Glomerular endothelial cell (primary cell): ENCODE measurements around the gene TRIP13. TPM values are rescaled to one million over a fixed set of nuclear protein-coding genes. Genes with fewer than 3 reads are reported as not detected.
"Not testable (repeated sequence)": the region's sequence is repeated elsewhere in the genome, so short reads cannot be mapped to it uniquely, and the experiment has no call there.

Experiments used
- DNase-seq: peaks from one replicate; pipeline ENCODE4 v3.0.0-alpha.2; 2011; ENCODE audit warnings: low read depth, low spot score; ENCODE audit errors: extremely low read depth
- total RNA-seq: library from RNA; depleted of rRNA; stranded (reverse); fragments of >200 nt; gene quantifications from 2 replicates; pipeline ENCODE4 v1.2.3, GENCODE V29; 2015

Gene TRIP13
- total RNA-seq, 1 donor from 2014 or later: 15.8 TPM

- no peak for DNase-seq
Observed at GRCh38 chr5:871596-872298, 20.9 kb upstream of the TRIP13 start.

GRCh38 chr5:872301-872700 lies 20.4 kb upstream of the TRIP13 start:
- no peak for DNase-seq

GRCh38 chr5:873328-873727 lies 19.4 kb upstream of the TRIP13 start:
- no peak for DNase-seq

GRCh38 chr5:875931-876330 lies 16.8 kb upstream of the TRIP13 start:
- DNase-seq: no peak

- DNase-seq: no peak
Observed at GRCh38 chr5:876398-877365, 16.0 kb upstream of the TRIP13 start.

GRCh38 chr5:878125-878524 lies 14.6 kb upstream of the TRIP13 start:
- no peak for DNase-seq

GRCh38 chr5:878677-879076 lies 14.0 kb upstream of the TRIP13 start:
- not testable (repeated sequence) for DNase-seq

GRCh38 chr5:880816-881550 lies 11.7 kb upstream of the TRIP13 start:
- no peak for DNase-seq

- DNase-seq: no peak
Observed at GRCh38 chr5:881551-881935, 11.1 kb upstream of the TRIP13 start.

- DNase-seq: no peak
Observed at GRCh38 chr5:882253-883183, 10.2 kb upstream of the TRIP13 start.

- no peak for DNase-seq
Observed at GRCh38 chr5:883475-884181, 9.1 kb upstream of the TRIP13 start.

- DNase-seq: no peak
Observed at GRCh38 chr5:884345-885126, 8.1 kb upstream of the TRIP13 start.

GRCh38 chr5:885127-885442 lies 7.6 kb upstream of the TRIP13 start:
- DNase-seq: no peak

GRCh38 chr5:885529-885928 lies 7.2 kb upstream of the TRIP13 start:
- no peak for DNase-seq

- no peak for DNase-seq
Observed at GRCh38 chr5:886036-886435, 6.6 kb upstream of the TRIP13 start.

GRCh38 chr5:886716-887325 lies 5.9 kb upstream of the TRIP13 start:
- no peak for DNase-seq

- no peak for DNase-seq
Observed at GRCh38 chr5:887947-888637, 4.6 kb upstream of the TRIP13 start.

GRCh38 chr5:888638-889035 lies 4.0 kb upstream of the TRIP13 start:
- no peak for DNase-seq
